Ovary (tissue), 3 donors: ENCODE results near the gene SDCCAG8.

Experiments
- EP300 ChIP-seq: sonication (generic); formaldehyde crosslinking; IDR thresholded peaks from one replicate; pipeline ENCODE4 v1.6.1; 2017; ENCODE audit warnings: antibody characterized with exemption
- TF ChIP-seq, protein P1 (sequence below), 3 donors: fragments of 450-650 bp in 2 of 3; fragments of 200-600 bp in 1 of 3; IDR thresholded peaks; one replicate each; pipeline versions ENCODE4 v1.5.1 to v1.8.0; 2016 to 2022; ENCODE audit warnings: antibody characterized with exemption in 3 of 3, mild to moderate bottlenecking in 1 of 3
- donor health status: DM: no; HTN: no; CAD: no.

DNA sequence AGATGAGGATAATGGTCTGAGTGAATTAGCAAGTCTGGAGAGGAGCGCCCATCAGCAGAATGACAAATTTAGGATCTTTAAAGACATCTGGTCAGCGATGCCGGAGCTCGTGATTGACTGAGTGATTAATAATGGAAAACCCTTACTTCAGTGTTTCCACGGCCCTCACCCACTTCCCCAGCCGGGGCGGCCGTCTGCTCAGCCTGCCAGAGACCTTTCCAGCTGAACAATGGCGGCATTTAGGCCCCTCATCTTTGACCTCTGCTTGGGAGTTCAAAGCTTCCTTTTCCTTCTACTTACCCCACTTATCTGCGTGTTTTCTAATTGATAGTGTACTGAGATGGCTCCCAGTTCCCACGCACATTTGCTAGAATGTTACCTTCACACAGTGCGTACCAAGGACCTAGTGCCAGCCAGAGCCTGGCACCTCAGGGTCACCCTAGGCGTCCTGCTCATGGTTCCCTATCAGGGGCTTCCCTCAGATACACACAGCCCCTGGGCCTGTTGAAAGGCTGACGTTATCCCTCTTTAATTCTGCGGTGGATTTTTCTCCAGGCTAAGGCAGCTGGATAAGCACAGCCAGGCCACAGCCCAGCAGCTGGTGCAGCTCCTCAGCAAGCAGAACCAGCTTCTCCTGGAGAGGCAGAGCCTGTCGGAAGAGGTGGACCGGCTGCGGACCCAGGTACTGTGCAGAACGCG lies 232.8 kb downstream of the SDCCAG8 start:
- TF ChIP-seq, protein P1, sequence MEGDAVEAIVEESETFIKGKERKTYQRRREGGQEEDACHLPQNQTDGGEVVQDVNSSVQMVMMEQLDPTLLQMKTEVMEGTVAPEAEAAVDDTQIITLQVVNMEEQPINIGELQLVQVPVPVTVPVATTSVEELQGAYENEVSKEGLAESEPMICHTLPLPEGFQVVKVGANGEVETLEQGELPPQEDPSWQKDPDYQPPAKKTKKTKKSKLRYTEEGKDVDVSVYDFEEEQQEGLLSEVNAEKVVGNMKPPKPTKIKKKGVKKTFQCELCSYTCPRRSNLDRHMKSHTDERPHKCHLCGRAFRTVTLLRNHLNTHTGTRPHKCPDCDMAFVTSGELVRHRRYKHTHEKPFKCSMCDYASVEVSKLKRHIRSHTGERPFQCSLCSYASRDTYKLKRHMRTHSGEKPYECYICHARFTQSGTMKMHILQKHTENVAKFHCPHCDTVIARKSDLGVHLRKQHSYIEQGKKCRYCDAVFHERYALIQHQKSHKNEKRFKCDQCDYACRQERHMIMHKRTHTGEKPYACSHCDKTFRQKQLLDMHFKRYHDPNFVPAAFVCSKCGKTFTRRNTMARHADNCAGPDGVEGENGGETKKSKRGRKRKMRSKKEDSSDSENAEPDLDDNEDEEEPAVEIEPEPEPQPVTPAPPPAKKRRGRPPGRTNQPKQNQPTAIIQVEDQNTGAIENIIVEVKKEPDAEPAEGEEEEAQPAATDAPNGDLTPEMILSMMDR (IDR thresholded peaks at IDR 0.05): no peak
- TF ChIP-seq EP300: no peak
